ENCODE results near the gene UBE3B. TPM values are rescaled to one million over a fixed set of nuclear protein-coding genes. Genes with fewer than 3 reads are reported as not detected.

UBE3B gene
- total RNA-seq, 1 donor from 2014 or later = 39.1 TPM

DNA sequence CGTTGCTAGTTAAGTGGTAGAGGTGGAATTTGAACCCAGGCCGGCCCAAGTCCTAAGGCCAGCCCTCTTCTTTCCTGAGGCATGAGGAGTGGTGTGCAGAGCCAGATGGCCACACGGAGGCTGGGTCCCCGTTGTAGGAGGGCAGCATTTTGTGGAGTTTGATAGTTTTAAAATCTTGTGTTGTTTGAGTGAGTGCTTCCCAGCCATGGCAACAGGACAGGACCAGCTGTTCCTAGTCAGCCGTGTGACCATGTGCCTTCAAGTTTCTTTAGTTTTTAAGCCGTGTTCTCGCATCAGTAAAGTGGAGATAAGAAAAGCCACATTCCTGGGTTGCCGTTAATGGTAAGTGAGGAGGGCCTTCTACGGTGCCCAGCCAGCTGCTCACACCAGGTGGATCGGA, 44.4 kb downstream of the UBE3B start:
- no peaks in the 10 kb centered on the region for H3K9me3 ChIP-seq
- H3K4me3 ChIP-seq = no peak overlapping the region
- H3K4me1 ChIP-seq = no peaks in the 10 kb centered on the region
- intact Hi-C loops (cut with DNase I) = no loop called here
- H3K27me3 ChIP-seq = no peaks in the 10 kb centered on the region
- DNase-seq = no peak
- peaks cover 97% of the 10 kb centered on the region for H3K36me3 ChIP-seq
- ATAC-seq = no peak
- no peak overlapping the region for H3K27ac ChIP-seq
- TF ChIP-seq, protein P1, sequence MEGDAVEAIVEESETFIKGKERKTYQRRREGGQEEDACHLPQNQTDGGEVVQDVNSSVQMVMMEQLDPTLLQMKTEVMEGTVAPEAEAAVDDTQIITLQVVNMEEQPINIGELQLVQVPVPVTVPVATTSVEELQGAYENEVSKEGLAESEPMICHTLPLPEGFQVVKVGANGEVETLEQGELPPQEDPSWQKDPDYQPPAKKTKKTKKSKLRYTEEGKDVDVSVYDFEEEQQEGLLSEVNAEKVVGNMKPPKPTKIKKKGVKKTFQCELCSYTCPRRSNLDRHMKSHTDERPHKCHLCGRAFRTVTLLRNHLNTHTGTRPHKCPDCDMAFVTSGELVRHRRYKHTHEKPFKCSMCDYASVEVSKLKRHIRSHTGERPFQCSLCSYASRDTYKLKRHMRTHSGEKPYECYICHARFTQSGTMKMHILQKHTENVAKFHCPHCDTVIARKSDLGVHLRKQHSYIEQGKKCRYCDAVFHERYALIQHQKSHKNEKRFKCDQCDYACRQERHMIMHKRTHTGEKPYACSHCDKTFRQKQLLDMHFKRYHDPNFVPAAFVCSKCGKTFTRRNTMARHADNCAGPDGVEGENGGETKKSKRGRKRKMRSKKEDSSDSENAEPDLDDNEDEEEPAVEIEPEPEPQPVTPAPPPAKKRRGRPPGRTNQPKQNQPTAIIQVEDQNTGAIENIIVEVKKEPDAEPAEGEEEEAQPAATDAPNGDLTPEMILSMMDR (IDR thresholded peaks at IDR 0.05) = no peak

DNA sequence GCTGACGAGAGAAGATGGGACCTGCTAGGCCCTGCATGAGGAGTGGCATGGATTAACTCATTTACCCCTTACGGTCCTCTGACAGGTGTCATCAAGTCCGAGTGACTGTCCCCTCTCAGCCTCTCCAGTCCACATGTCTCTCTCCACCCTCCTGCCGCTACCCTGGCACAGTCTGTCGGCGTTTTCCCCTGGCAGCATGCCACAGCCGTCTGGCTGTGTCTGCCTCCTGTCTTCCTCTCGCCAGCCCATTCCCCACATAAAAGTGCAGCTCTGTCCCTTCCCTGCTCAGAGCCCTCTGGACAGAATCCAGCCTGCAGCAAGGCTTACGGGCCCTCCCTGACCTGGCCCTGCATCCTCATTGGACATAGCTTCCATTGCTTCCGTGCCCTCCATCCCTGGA, 45.6 kb downstream of the UBE3B start:
- H3K36me3 ChIP-seq = peaks cover 97% of the 10 kb centered on the region
- no peak for DNase-seq
- intact Hi-C loops (cut with DNase I) = no loop called here
- H3K4me1 ChIP-seq = no peaks in the 10 kb centered on the region
- TF ChIP-seq, protein P1 (IDR thresholded peaks at IDR 0.05) = no peak
- H3K27ac ChIP-seq = no peak overlapping the region
- no peak overlapping the region for H3K4me3 ChIP-seq
- no peak for ATAC-seq
- no peaks in the 10 kb centered on the region for H3K27me3 ChIP-seq
- no peaks in the 10 kb centered on the region for H3K9me3 ChIP-seq

DNA sequence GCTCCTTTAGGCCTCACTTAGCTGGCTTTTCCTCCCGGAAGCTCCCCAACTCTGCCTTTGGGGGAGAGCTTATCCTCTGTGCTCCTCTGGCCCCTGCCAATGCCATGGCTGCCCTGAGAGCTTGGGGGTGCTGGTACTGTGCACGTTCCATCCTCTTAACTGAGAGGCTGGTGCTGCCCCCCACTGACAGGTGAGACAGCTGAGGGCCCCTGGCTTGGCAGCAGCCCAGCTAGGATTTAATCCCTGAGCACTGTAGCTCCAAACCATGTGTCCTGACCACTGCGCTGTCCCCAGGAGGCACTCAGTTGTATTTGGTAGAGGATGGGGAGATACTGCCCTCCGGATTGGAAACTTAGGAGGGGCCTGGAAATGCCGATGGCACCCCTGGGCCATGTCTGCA, 46.1 kb downstream of the UBE3B start:
- H3K27me3 ChIP-seq = no peaks in the 10 kb centered on the region
- TF ChIP-seq, protein P1 (IDR thresholded peaks at IDR 0.05) = no peak
- H3K27ac ChIP-seq = no peak overlapping the region
- DNase-seq (no peak), ATAC-seq (no peak)
- intact Hi-C loops (cut with DNase I) = no loop called here
- peaks cover 97% of the 10 kb centered on the region for H3K36me3 ChIP-seq
- no peak overlapping the region for H3K4me3 ChIP-seq
- no peaks in the 10 kb centered on the region for H3K9me3 ChIP-seq
- no peaks in the 10 kb centered on the region for H3K4me1 ChIP-seq

DNA sequence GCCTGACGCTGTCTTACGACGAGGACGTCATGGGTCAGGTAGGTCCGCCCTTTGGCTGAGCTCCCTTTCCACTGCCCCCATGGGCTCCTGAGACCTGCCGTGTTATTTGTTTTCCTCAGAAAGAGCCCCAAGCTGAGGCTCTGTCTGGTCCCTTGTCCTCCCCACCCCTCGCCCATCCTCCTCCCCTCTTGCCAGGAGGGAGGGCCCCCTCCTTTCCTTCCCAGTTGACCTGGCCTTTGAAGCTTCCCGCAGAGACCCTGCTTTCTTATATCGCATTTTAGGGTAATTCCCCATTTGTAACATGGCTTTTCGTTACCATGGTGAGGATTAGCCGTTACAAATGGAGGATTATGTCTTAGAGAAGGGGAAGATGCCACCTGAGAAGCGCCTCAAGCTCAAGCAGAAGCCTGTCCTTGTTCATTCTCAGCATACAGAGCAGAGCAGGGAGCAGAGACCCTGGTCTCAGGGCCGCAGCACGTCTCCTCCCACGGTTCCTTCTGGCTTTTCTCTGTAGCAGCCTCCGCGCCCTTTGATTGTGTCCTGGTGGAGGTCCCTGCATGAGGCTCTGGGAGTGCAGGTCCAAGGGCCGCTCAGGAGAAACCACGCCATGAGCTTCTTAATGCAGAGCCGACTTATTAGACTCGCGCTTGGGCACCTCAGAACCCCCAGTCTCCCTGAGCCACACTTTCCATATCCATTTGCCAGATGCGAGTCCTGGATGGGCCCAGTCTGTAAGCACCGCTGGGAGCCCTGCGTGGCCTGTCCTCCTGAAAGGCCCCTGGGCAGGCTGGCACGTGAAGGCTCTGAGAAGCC, 47.2 kb downstream of the UBE3B start:
- ATAC-seq (no peak), DNase-seq (no peak)
- TF ChIP-seq, protein P1 (IDR thresholded peaks at IDR 0.05) = no peak
- intact Hi-C loops (cut with DNase I) = no loop called here
- H3K36me3 ChIP-seq = peaks cover 97% of the 10 kb centered on the region
- no peaks in the 10 kb centered on the region for H3K9me3 ChIP-seq
- no peak overlapping the region for H3K27ac ChIP-seq
- H3K4me1 ChIP-seq = no peaks in the 10 kb centered on the region
- no peak overlapping the region for H3K4me3 ChIP-seq
- H3K27me3 ChIP-seq = no peaks in the 10 kb centered on the region

DNA sequence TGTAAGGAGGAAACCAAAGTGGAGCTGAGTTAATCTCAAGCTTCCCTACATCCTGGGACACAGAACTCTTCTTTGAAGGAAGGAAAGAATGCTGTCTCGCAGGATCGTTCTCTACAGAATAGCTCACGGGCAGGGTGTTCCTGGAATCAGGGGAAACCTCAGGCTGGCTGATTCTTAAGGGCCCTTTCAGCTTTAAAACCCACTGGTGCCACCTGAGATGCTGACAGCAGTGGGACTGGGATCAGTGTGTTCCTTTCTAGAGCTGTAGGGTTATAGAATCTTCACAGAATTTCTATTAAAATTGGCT, 47.8 kb downstream of the UBE3B start:
- Histone ChIP-seq H3K27me3 (no peaks in the 10 kb centered on the region), H3K4me3 (no peak overlapping the region), H3K36me3 (peaks cover 99% of the 10 kb centered on the region), H3K27ac (no peak overlapping the region), H3K4me1 (no peaks in the 10 kb centered on the region), H3K9me3 (no peaks in the 10 kb centered on the region)
- ATAC-seq = no peak
- no peak for DNase-seq
- intact Hi-C loops (cut with DNase I) = no loop called here
- TF ChIP-seq, protein P1 (IDR thresholded peaks at IDR 0.05) = no peak

All from upper lobe of right lung (tissue), 1 donor.